Activated CD4-positive, alpha-beta T cell treated with anti-CD3 and anti-CD28 coated beads, Interleukin-2, amount 50 U/mL, for 16 hours (primary cell): Measurements from ENCODE around the gene CCDC6.
A peak's percentile ranks its signal among the peaks of the same experiment; 100 is the strongest.
"Not testable (repeated sequence)": the region's sequence is repeated elsewhere in the genome, so short reads cannot be mapped to it uniquely, and the experiment has no call there.

Experiments
- DNase-seq: peaks from one replicate; pipeline ENCODE4 v3.0.0-alpha.2; 2020

Gene CCDC6

GRCh38 chr10:59752278-59752940 lies 153.9 kb downstream of the CCDC6 start:
- DNase-seq: no peak

GRCh38 chr10:59750155-59750945 lies 156.0 kb downstream of the CCDC6 start:
- no peak for DNase-seq

GRCh38 chr10:59748834-59749233 lies 157.5 kb downstream of the CCDC6 start:
- peak; percentile 12 for DNase-seq

GRCh38 chr10:59745163-59745650 lies 161.1 kb downstream of the CCDC6 start:
- no peak for DNase-seq

- DNase-seq: not testable (repeated sequence)
Observed at GRCh38 chr10:59744762-59745161, 161.6 kb downstream of the CCDC6 start.

- DNase-seq: not testable (repeated sequence)
Observed at GRCh38 chr10:59744156-59744555, 162.2 kb downstream of the CCDC6 start.

- DNase-seq: no peak
Observed at GRCh38 chr10:59741583-59741982, 164.8 kb downstream of the CCDC6 start.

- no peak for DNase-seq
Observed at GRCh38 chr10:59741048-59741447, 165.3 kb downstream of the CCDC6 start.
